Measurements from ENCODE around the gene NLRX1. TPM values are rescaled to one million over a fixed set of nuclear protein-coding genes. Genes with fewer than 3 reads are reported as not detected.

Gene NLRX1
- total and polyA plus RNA-seq, 4 experiments from 2014 or later = 5.5 to 9.2 (median 8.1) TPM

DNA sequence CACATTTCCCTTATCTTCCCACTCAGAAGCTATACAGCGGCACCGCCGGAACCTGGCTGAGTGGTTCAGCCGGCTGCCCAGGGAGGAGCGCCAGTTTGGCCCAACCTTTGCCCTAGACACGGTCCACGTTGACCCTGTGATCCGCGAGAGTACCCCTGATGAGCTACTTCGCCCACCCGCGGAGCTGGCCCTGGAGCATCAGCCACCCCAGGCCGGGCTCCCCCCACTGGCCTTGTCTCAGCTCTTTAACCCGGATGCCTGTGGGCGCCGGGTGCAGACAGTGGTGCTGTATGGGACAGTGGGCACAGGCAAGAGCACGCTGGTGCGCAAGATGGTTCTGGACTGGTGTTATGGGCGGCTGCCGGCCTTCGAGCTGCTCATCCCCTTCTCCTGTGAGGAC is 4.9 kb downstream of the NLRX1 start:
- Mint-ChIP-seq H3K27me3 (no peaks in the 10 kb centered on the region), H3K36me3 (peaks cover 10 to 14% of the 10 kb centered on the region in 2 donors), H3K27ac (no peak overlapping the region), H3K4me3 (no peak overlapping the region), H3K9me3 (no peaks in the 10 kb centered on the region), H3K4me1 (peaks cover 5 to 19% (median 9%) of the 10 kb centered on the region in 4 donors)
- peaks cover 15% of the 10 kb centered on the region for H3K4me1 ChIP-seq (ENCODE audit: insufficient read depth, low read length)
- H3K27ac ChIP-seq (ENCODE audit: low read depth, low read length) = no peak overlapping the region
- ChIA-PET CTCF (ENCODE audit: partially characterized antibody) (interaction anchor here (2.4 kb wide), 1 partner anchor 22 kb away, joined by 8 read pairs; no protein-coding TSS in a partner anchor), POLR2A (ENCODE audit: partially characterized antibody) (interaction anchor here (1.4 kb wide), 1 partner anchor 78 kb away, joined by 3 read pairs; a partner anchor contains a TSS)
- H3K4me3 ChIP-seq (ENCODE audit: low read length in 2 of 2) = no peak overlapping the region
- no peaks in the 10 kb centered on the region for H3K27me3 ChIP-seq (ENCODE audit: insufficient read depth, low read length)
- H3K9me3 ChIP-seq (ENCODE audit: control insufficient read depth in 1 of 2, low read length in 2 of 2) = no peaks in the 10 kb centered on the region
- DNase-seq = no peak
- peaks cover 7% of the 10 kb centered on the region for H3K36me3 ChIP-seq (ENCODE audit: insufficient read depth, low read length)
- intact Hi-C loops (cut with micrococcal nuclease) = no loop called here

DNA sequence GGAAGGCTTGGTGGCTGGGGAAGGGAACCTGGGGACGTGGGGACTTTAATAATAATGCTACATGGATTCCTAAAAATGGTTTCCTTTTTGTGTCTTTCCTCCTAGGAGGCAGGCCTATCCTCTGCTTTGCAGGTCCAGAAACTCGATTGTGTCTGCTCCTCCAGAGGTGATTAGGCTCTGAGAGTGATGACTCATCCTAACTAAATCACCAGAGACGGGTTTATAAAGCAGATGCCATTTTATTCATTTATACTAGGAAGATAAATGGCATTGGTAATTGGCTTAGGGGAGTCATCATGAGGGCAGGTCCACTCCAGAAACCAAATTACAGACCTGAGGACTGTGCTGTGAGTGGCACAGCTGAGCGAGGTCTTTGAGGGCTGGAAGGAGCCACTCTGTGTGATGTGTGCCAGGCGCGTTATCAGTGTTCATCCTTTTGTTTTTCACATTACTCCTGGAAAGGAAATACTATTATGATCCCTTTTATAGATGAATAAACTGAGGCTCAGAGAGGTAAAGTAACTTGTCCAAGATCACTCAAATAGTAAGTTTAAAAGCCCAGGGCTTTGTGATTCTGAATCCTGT is 7.1 kb downstream of the NLRX1 start:
- H3K27me3 ChIP-seq (ENCODE audit: insufficient read depth, low read length) = no peaks in the 10 kb centered on the region
- H3K4me1 Mint-ChIP-seq = peaks cover 3 to 15% (median 4%) of the 10 kb centered on the region in 4 donors
- no peak for DNase-seq
- peaks cover 15 to 19% of the 10 kb centered on the region in 2 donors for H3K36me3 Mint-ChIP-seq
- no peak overlapping the region for H3K27ac ChIP-seq (ENCODE audit: low read depth, low read length)
- H3K4me3 Mint-ChIP-seq = no peak overlapping the region
- peaks cover 0 to under 1% (median 0%) of the 10 kb centered on the region in 8 donors for H3K9me3 Mint-ChIP-seq
- no peak overlapping the region for H3K4me3 ChIP-seq (ENCODE audit: low read length in 2 of 2)
- ChIA-PET CTCF (ENCODE audit: partially characterized antibody) (interaction anchor here (1.0 to 1.2 kb wide), 2 partner anchors 11 to 21 kb away, joined by 3 read pairs; no protein-coding TSS in a partner anchor), POLR2A (ENCODE audit: partially characterized antibody) (no interaction called here)
- intact Hi-C loops (cut with micrococcal nuclease) = no loop called here
- H3K27ac Mint-ChIP-seq = no peak overlapping the region
- H3K9me3 ChIP-seq (ENCODE audit: control insufficient read depth in 1 of 2, low read length in 2 of 2) = no peaks in the 10 kb centered on the region
- H3K36me3 ChIP-seq (ENCODE audit: insufficient read depth, low read length) = peaks cover 7% of the 10 kb centered on the region
- peaks cover 11% of the 10 kb centered on the region for H3K4me1 ChIP-seq (ENCODE audit: insufficient read depth, low read length)
- H3K27me3 Mint-ChIP-seq = no peaks in the 10 kb centered on the region

DNA sequence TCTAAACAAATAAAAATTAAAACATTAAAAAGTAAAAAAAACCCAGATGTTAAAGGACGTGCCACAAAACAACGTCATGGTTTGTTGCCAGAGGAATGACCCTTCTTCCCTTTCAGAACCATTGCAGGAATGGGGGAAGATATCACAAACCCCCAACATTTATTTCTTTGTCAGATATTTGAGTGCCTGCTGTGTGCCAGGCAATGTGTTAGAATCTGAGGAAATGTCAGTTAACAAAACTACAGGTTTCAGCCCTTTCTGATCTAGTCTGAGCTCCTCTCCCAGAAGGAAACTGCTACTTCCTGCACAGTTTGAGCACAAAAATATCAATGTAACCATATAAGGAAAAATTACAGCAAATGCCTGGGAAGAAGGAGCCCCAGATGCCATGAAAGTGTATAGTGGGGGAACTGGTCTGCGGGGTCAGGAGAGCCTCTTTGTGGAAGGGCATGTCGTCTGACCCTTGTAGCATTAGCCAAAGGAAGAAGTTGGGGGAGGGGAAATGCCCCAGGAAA is 9.7 kb downstream of the NLRX1 start:
- Histone ChIP-seq H3K36me3 (ENCODE audit: insufficient read depth, low read length) (peaks cover 7% of the 10 kb centered on the region), H3K27ac (ENCODE audit: low read depth, low read length) (no peak overlapping the region), H3K27me3 (ENCODE audit: insufficient read depth, low read length) (no peaks in the 10 kb centered on the region), H3K4me1 (ENCODE audit: insufficient read depth, low read length) (peaks cover 11% of the 10 kb centered on the region), H3K4me3 (ENCODE audit: low read length in 2 of 2) (no peak overlapping the region), H3K9me3 (ENCODE audit: control insufficient read depth in 1 of 2, low read length in 2 of 2) (no peaks in the 10 kb centered on the region)
- peaks cover 11 to 19% of the 10 kb centered on the region in 2 donors for H3K36me3 Mint-ChIP-seq
- intact Hi-C loops (cut with micrococcal nuclease) = no loop called here
- peaks cover 0 to 2% (median 0%) of the 10 kb centered on the region in 8 donors for H3K9me3 Mint-ChIP-seq
- H3K27ac Mint-ChIP-seq = peak overlapping the region in 2 of 7 donors; percentile 24 to 35
- POLR2A ChIA-PET (ENCODE audit: partially characterized antibody) = interaction anchor here (1.4 kb wide), 1 partner anchor 9 kb away, joined by 6 read pairs; the partner anchor contains the start of gene NLRX1
- no peaks in the 10 kb centered on the region for H3K27me3 Mint-ChIP-seq
- peaks cover 3 to 15% (median 4%) of the 10 kb centered on the region in 4 donors for H3K4me1 Mint-ChIP-seq
- DNase-seq = no peak
- CTCF ChIA-PET (ENCODE audit: partially characterized antibody) = interaction anchor here (0.9 to 3.9 kb wide), 4 partner anchors 9 to 145 kb away, joined by 3 to 15 read pairs (median 4); partner anchors contain the start of genes CBL and NLRX1
- H3K4me3 Mint-ChIP-seq = no peak overlapping the region

DNA sequence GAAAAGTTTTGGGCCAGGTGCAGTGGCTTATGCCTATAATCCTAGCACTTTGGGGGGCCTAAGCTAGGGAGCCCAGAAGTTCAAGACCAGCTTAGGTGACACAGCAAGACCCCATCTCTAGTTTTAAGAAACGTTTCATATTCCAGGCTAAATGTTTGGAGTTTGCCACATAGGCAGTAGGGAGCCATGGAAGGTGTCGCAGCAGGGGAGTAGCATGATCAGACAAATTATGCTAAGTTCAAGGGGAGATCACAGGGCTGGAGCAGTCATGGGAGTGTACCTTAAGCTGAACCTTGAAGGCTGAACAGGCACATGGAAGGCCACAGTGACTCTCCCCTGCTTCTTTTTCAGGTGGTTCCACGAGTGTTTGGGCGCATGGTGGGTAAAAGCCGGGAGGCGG is 10.8 kb downstream of the NLRX1 start:
- Mint-ChIP-seq H3K36me3 (peaks cover 9 to 18% of the 10 kb centered on the region in 2 donors), H3K4me1 (peaks cover 3 to 15% (median 4%) of the 10 kb centered on the region in 4 donors), H3K27ac (no peak overlapping the region), H3K27me3 (no peaks in the 10 kb centered on the region), H3K4me3 (no peak overlapping the region), H3K9me3 (peaks cover 0 to 4% (median 0%) of the 10 kb centered on the region in 8 donors)
- Histone ChIP-seq H3K4me1 (ENCODE audit: insufficient read depth, low read length) (peaks cover 11% of the 10 kb centered on the region), H3K36me3 (ENCODE audit: insufficient read depth, low read length) (peaks cover 7% of the 10 kb centered on the region), H3K9me3 (ENCODE audit: control insufficient read depth in 1 of 2, low read length in 2 of 2) (no peaks in the 10 kb centered on the region), H3K27ac (ENCODE audit: low read depth, low read length) (no peak overlapping the region), H3K27me3 (ENCODE audit: insufficient read depth, low read length) (no peaks in the 10 kb centered on the region), H3K4me3 (ENCODE audit: low read length in 2 of 2) (no peak overlapping the region)
- intact Hi-C loops (cut with micrococcal nuclease) = no loop called here
- POLR2A ChIA-PET (ENCODE audit: partially characterized antibody) = interaction anchor here (1.0 kb wide), 1 partner anchor 10 kb away, joined by 4 read pairs; no protein-coding TSS in a partner anchor
- no peak for DNase-seq
- CTCF ChIA-PET (ENCODE audit: partially characterized antibody) = interaction anchor here (1.1 to 3.9 kb wide), 5 partner anchors 10 to 143 kb away, joined by 3 to 15 read pairs (median 4); partner anchors contain the start of gene NLRX1

DNA sequence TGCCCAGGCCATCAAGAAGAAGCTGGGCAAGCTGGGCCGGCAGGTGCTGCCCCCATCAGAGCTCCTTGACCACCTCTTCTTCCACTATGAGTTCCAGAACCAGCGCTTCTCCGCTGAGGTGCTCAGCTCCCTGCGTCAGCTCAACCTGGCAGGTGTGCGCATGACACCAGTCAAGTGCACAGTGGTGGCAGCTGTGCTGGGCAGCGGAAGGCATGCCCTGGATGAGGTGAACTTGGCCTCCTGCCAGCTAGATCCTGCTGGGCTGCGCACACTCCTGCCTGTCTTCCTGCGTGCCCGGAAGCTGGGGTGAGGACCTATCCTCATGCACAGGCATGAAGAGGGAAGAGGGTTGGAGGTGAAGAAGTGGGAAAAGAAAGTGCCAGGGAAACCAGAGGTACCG is 11.5 kb downstream of the NLRX1 start:
- Mint-ChIP-seq H3K27ac (no peak overlapping the region), H3K4me1 (peaks cover 3 to 15% (median 4%) of the 10 kb centered on the region in 4 donors), H3K9me3 (peaks cover 0 to 4% (median 0%) of the 10 kb centered on the region in 8 donors), H3K36me3 (peaks cover 9 to 15% of the 10 kb centered on the region in 2 donors), H3K4me3 (no peak overlapping the region), H3K27me3 (no peaks in the 10 kb centered on the region)
- H3K4me3 ChIP-seq (ENCODE audit: low read length in 2 of 2) = no peak overlapping the region
- peaks cover 7% of the 10 kb centered on the region for H3K36me3 ChIP-seq (ENCODE audit: insufficient read depth, low read length)
- POLR2A ChIA-PET (ENCODE audit: partially characterized antibody) = interaction anchor here (1.0 kb wide), 1 partner anchor 10 kb away, joined by 4 read pairs; no protein-coding TSS in a partner anchor
- DNase-seq = no peak
- intact Hi-C loops (cut with micrococcal nuclease) = no loop called here
- H3K27me3 ChIP-seq (ENCODE audit: insufficient read depth, low read length) = no peaks in the 10 kb centered on the region
- H3K9me3 ChIP-seq (ENCODE audit: control insufficient read depth in 1 of 2, low read length in 2 of 2) = no peaks in the 10 kb centered on the region
- CTCF ChIA-PET (ENCODE audit: partially characterized antibody) = interaction anchor here (1.1 to 3.9 kb wide), 5 partner anchors 10 to 142 kb away, joined by 3 to 15 read pairs (median 4); partner anchors contain the start of gene NLRX1
- no peak overlapping the region for H3K27ac ChIP-seq (ENCODE audit: low read depth, low read length)
- peaks cover 11% of the 10 kb centered on the region for H3K4me1 ChIP-seq (ENCODE audit: insufficient read depth, low read length)

DNA sequence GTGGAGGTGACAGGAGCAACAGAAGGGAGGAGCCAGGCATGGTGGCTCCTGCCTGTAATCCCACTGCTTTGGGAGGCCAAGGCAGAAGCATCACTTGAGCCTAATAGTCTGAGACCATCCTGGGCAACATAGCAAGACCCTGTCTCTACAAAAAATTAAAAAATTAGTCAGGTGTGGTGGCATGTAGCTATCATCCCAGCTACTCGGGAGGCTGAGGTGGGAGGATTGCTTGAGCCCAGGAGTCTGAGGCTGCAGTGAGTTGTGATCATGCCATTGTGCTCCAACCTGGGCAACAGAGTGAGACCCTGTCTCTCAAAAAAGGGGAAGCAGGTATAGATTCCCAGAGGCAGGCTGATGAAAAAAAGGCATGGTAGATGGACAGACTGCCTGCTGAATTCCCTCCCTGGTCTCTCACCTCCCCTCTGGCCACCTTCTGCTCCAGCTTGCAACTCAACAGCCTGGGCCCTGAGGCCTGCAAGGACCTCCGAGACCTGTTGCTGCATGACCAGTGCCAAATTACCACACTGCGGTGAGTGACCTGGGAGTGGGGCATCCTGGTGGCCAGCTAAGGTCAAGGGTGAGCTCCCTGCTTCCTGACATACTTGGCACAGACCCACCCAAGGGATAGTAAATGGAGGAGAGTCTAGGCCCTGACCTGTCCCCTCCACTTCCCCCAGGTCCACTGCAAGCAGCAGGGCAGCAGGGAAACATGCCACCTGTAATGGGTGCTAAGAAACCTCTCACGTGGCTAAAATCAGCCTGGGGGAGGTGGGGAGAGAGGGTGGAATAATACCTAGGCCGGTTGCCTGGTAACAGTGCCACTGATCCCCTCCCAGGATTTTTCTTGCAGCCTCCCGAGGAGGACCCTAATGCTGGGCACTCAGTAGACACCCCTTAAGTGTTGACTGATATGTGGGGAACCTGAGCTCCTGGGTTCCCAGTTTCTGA is 12.5 kb downstream of the NLRX1 start:
- H3K4me3 ChIP-seq (ENCODE audit: low read length in 2 of 2) = no peak overlapping the region
- no peaks in the 10 kb centered on the region for H3K36me3 ChIP-seq (ENCODE audit: insufficient read depth, low read length)
- peaks cover 0 to 4% (median 0%) of the 10 kb centered on the region in 8 donors for H3K9me3 Mint-ChIP-seq
- ChIA-PET POLR2A (ENCODE audit: partially characterized antibody) (no interaction called here), CTCF (ENCODE audit: partially characterized antibody) (interaction anchor here (0.9 to 3.9 kb wide), 5 partner anchors 9 to 143 kb away, joined by 3 to 15 read pairs (median 4); partner anchors contain the start of gene NLRX1)
- H3K4me1 Mint-ChIP-seq = peaks cover 3 to 10% (median 4%) of the 10 kb centered on the region in 4 donors
- no peaks in the 10 kb centered on the region for H3K9me3 ChIP-seq (ENCODE audit: control insufficient read depth in 1 of 2, low read length in 2 of 2)
- no peaks in the 10 kb centered on the region for H3K27me3 ChIP-seq (ENCODE audit: insufficient read depth, low read length)
- H3K4me1 ChIP-seq (ENCODE audit: insufficient read depth, low read length) = peaks cover 11% of the 10 kb centered on the region
- H3K27ac ChIP-seq (ENCODE audit: low read depth, low read length) = no peak overlapping the region
- intact Hi-C loops (cut with micrococcal nuclease) = no loop called here
- peaks cover 3 to 11% of the 10 kb centered on the region in 2 donors for H3K36me3 Mint-ChIP-seq
- H3K27me3 Mint-ChIP-seq = no peaks in the 10 kb centered on the region
- H3K27ac Mint-ChIP-seq = no peak overlapping the region
- no peak overlapping the region for H3K4me3 Mint-ChIP-seq
- DNase-seq = no peak
